ENCODE results near the gene ANXA2R. TPM values are rescaled to one million over a fixed set of nuclear protein-coding genes. Genes with fewer than 3 reads are reported as not detected.

Gene ANXA2R
- total and polyA plus RNA-seq, 2 of the 13 experiments (the other 11 are each of a cell fraction or from before 2014, with no cell fraction given), result 0.95 to 1.3 TPM

- TF ChIP-seq ZNF142 (CRISPR knock-in tag; IDR thresholded peaks at IDR 0.05), result no peak
- TF ChIP-seq SRSF1 (optimal IDR thresholded peaks at IDR 0.05; ENCODE audit: low read depth, low read length), result no peak
- no peak for TF ChIP-seq RORA (CRISPR knock-in tag; IDR thresholded peaks at IDR 0.05)
- no peak for TF ChIP-seq CCDC6 (CRISPR knock-in tag; IDR thresholded peaks at IDR 0.05)
- TF ChIP-seq ZNF75D (CRISPR knock-in tag; IDR thresholded peaks at IDR 0.05; ENCODE audit: borderline replicate concordance), result no peak
- TF ChIP-seq, protein P1, sequence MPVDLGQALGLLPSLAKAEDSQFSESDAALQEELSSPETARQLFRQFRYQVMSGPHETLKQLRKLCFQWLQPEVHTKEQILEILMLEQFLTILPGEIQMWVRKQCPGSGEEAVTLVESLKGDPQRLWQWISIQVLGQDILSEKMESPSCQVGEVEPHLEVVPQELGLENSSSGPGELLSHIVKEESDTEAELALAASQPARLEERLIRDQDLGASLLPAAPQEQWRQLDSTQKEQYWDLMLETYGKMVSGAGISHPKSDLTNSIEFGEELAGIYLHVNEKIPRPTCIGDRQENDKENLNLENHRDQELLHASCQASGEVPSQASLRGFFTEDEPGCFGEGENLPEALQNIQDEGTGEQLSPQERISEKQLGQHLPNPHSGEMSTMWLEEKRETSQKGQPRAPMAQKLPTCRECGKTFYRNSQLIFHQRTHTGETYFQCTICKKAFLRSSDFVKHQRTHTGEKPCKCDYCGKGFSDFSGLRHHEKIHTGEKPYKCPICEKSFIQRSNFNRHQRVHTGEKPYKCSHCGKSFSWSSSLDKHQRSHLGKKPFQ (CRISPR knock-in tag; IDR thresholded peaks at IDR 0.05; ENCODE audit: insufficient replicate concordance), result peak; percentile 66
- no peak for TF ChIP-seq ZNF674 (CRISPR knock-in tag; IDR thresholded peaks at IDR 0.05; ENCODE audit: low read depth)
- TF ChIP-seq ZKSCAN5 (CRISPR knock-in tag; IDR thresholded peaks at IDR 0.05), result no peak
- TF ChIP-seq MIXL1 (CRISPR knock-in tag; IDR thresholded peaks at IDR 0.05), result no peak
- no peak for TF ChIP-seq CBX1 (IDR thresholded peaks at IDR 0.05; ENCODE audit: low read depth)
- no peak for TF ChIP-seq AHR (CRISPR knock-in tag; IDR thresholded peaks at IDR 0.05)
- TF ChIP-seq RCOR2 (CRISPR knock-in tag; IDR thresholded peaks at IDR 0.05), result peak; percentile 24; the same call in 1 of the 2 replicates
- TF ChIP-seq KLF9 (CRISPR knock-in tag; IDR thresholded peaks at IDR 0.05; ENCODE audit: low read depth), result no peak
- no peak for TF ChIP-seq ZNF24 (IDR thresholded peaks at IDR 0.05)
- TF ChIP-seq NCOR1 (IDR thresholded peaks at IDR 0.05; ENCODE audit: borderline replicate concordance, low read length), result no peak; the same call in 1 of the 2 replicates
- no peak for TF ChIP-seq ATRX (CRISPR knock-in tag; IDR thresholded peaks at IDR 0.05; ENCODE audit: borderline replicate concordance)
- no peak for TF ChIP-seq SKIL (CRISPR knock-in tag; IDR thresholded peaks at IDR 0.05; ENCODE audit: borderline replicate concordance)
- TF ChIP-seq FOXA3 (CRISPR knock-in tag; IDR thresholded peaks at IDR 0.05), result no peak
- TF ChIP-seq ZNF251 (CRISPR knock-in tag; IDR thresholded peaks at IDR 0.05), result no peak
- no peak for TF ChIP-seq ZNF7 (CRISPR knock-in tag; IDR thresholded peaks at IDR 0.05)
- no peak for TF ChIP-seq CREM (IDR thresholded peaks at IDR 0.05)
- no peak for TF ChIP-seq CREM (CRISPR knock-in tag; IDR thresholded peaks at IDR 0.05)
- no peak for TF ChIP-seq NBN (conservative IDR thresholded peaks at IDR 0.05)
Measured at GRCh38 chr5:43039471-43040286, 440 bp downstream of the ANXA2R start (continued).
